ENCODE data around the gene VAV3.

GRCh38 chr1:107702946-107703571 lies 261.9 kb downstream of the VAV3 start:
- TF ChIP-seq CTCF (conservative IDR thresholded peaks at IDR 0.05 in 1 of 2, IDR thresholded peaks at IDR 0.05 in 1 of 2; ENCODE audit: low read depth in 1 of 2, low read length in 2 of 2): no peak
- no peak for TF ChIP-seq EZH2 (IDR thresholded peaks at IDR 0.05; ENCODE audit: low read length, missing control alignments)

All from fibroblast of lung (primary cell).